Body of pancreas (tissue), 4 donors: Measurements from ENCODE around the gene ING5. TPM values are rescaled to one million over a fixed set of nuclear protein-coding genes. Genes with fewer than 3 reads are reported as not detected.
A peak's percentile ranks its signal among the peaks of the same experiment; 100 is the strongest.

Experiments used
- ATAC-seq: fragments of 150-250 bp; one replicate; pipeline ENCODE4 v1.9.1; 2016
- DNase-seq, 4 donors: peaks; one replicate each; pipeline ENCODE4 v3.0.0-alpha.2; 2019
- H3K27ac ChIP-seq, 4 donors: fragments of 200-600 bp; sonication (generic); 1 replicate in 3 of 4; 2 replicates in 1 of 4; pipeline versions ENCODE4 v1.5.1 to v1.6.1; 2016 to 2019; ENCODE audit warnings: mild to moderate bottlenecking in 1 of 4, mixed read lengths in 1 of 4, moderate library complexity in 1 of 4
- H3K27me3 ChIP-seq, 2 donors: fragments of 200-600 bp; sonication (generic); one replicate each; pipeline ENCODE4 v1.6.0; 2016; ENCODE audit warnings: mild to moderate bottlenecking in 1 of 2
- H3K36me3 ChIP-seq, 2 donors: fragments of 200-600 bp; sonication (generic); replicated peaks in 1 of 2; 2 replicates each; pipeline ENCODE4 v1.5.1; 2016; ENCODE audit warnings: low read depth in 2 of 2; ENCODE audit not compliant: insufficient read depth in 1 of 2
- H3K4me1 ChIP-seq: fragments of 200-600 bp; sonication (generic); one replicate; pipeline ENCODE4 v1.6.0; 2016
- H3K4me3 ChIP-seq, 2 donors: fragments of 200-600 bp; sonication (generic); 1 replicate in 1 of 2; 2 replicates in 1 of 2; pipeline ENCODE4 v1.5.1; 2016 to 2019
- H3K9me3 ChIP-seq, 3 donors: fragments of 200-600 bp; sonication (generic); 1 replicate in 2 of 3; 2 replicates in 1 of 3; pipeline ENCODE4 v1.5.1; 2016
- CTCF ChIP-seq, 7 experiments: fragments of 450-650 bp in 4 of 7; fragments of 200-600 bp in 3 of 7; sonication (generic) in 3 of 7; IDR thresholded peaks; one replicate each; pipeline ENCODE4 v1.5.1; 2016 to 2019; ENCODE audit warnings: antibody characterized with exemption in 7 of 7
- POLR2A ChIP-seq, 3 donors: fragments of 450-650 bp; IDR thresholded peaks; one replicate each; pipeline ENCODE4 v1.6.1; 2016; ENCODE audit warnings: antibody characterized with exemption in 3 of 3, mild to moderate bottlenecking in 2 of 3
- WGBS, 2 donors: methylation state at CpG; one replicate each; pipeline ENCODE4 v1.1.5; 2017; 5-methylcytosine and 5-hydroxymethylcytosine counted together
- intact Hi-C: fragments of 100-400 bp; cut with DNase I; formaldehyde crosslinking; loops from one replicate; pipeline ENCODE4 v1.15.1; 2023
- total RNA-seq, 2 donors: library from RNA; depleted of rRNA; stranded (reverse); fragments of >200 nt; gene quantifications; one replicate each; pipeline ENCODE4 v1.1.0, GENCODE V29; 2016

The ING5 gene
- total RNA-seq, 2 donors from 2014 or later, result 28.5 to 89.0 TPM

GRCh38 chr2:241702155-241703031 is 554 bp downstream of the ING5 start:
- DNase-seq, result peak; percentile 86 to 92 (median 88)
- TF ChIP-seq POLR2A (IDR thresholded peaks at IDR 0.05) (peak in 1 of 3 donors; percentile 30), CTCF (IDR thresholded peaks at IDR 0.05) (peak; percentile 20 to 64 (median 58))
- peak; percentile 83 for ATAC-seq
- H3K27me3 ChIP-seq, result no peaks in the 10 kb centered on the region
- H3K9me3 ChIP-seq, result no peaks in the 10 kb centered on the region
- peaks cover 21% of the 10 kb centered on the region for H3K4me1 ChIP-seq
- H3K27ac ChIP-seq, result peak overlapping the region; percentile 86 to 100 (median 98)
- intact Hi-C loops, result no loop called here
- peaks cover 0 to 10% of the 10 kb centered on the region in 2 donors for H3K36me3 ChIP-seq
- peak overlapping the region; percentile 52 to 80 for H3K4me3 ChIP-seq
- 1% methylated on average over 58 of the region's 98 CpGs; no CpG with 5 or more reads in 1 of the 2 donors for WGBS, 2 donors

GRCh38 chr2:241703032-241703604 is 1.3 kb downstream of the ING5 start:
- no peaks in the 10 kb centered on the region for H3K9me3 ChIP-seq
- intact Hi-C loops, result no loop called here
- TF ChIP-seq CTCF (IDR thresholded peaks at IDR 0.05) (no peak), POLR2A (IDR thresholded peaks at IDR 0.05) (no peak)
- peak overlapping the region; percentile 52 to 80 for H3K4me3 ChIP-seq
- 43 to 56% methylated on average over 8 to 11 of the region's 11 CpGs for WGBS, 2 donors
- H3K36me3 ChIP-seq, result peaks cover 0 to 11% of the 10 kb centered on the region in 2 donors
- H3K4me1 ChIP-seq, result peaks cover 21% of the 10 kb centered on the region
- DNase-seq, result peak in 2 of 4 donors; percentile 23 to 44
- H3K27ac ChIP-seq, result peak overlapping the region; percentile 86 to 100 (median 98)
- no peak for ATAC-seq
- no peaks in the 10 kb centered on the region for H3K27me3 ChIP-seq

- Histone ChIP-seq H3K27ac (no peak overlapping the region), H3K9me3 (no peaks in the 10 kb centered on the region), H3K4me3 (no peak overlapping the region), H3K4me1 (peaks cover 13% of the 10 kb centered on the region), H3K27me3 (no peaks in the 10 kb centered on the region), H3K36me3 (peaks cover 9 to 21% of the 10 kb centered on the region in 2 donors)
- WGBS, 2 donors, result 92 to 99% methylated on average over 6 of the region's 6 CpGs
- intact Hi-C loops, result no loop called here
- no peak for ATAC-seq
- TF ChIP-seq CTCF (IDR thresholded peaks at IDR 0.05) (no peak), POLR2A (IDR thresholded peaks at IDR 0.05) (no peak)
- no peak for DNase-seq
Observed at GRCh38 chr2:241706537-241706936, 4.7 kb downstream of the ING5 start.

- ATAC-seq (no peak), DNase-seq (no peak)
- intact Hi-C loops, result no loop called here
Observed at GRCh38 chr2:241708879-241709278, 7.0 kb downstream of the ING5 start.

More at GRCh38 chr2:241708879-241709278, 7.0 kb downstream of the ING5 start:
- Histone ChIP-seq H3K9me3 (no peaks in the 10 kb centered on the region), H3K4me1 (peaks cover under 1% of the 10 kb centered on the region), H3K27ac (no peak overlapping the region), H3K4me3 (no peak overlapping the region), H3K36me3 (peaks cover 15 to 32% of the 10 kb centered on the region in 2 donors), H3K27me3 (no peaks in the 10 kb centered on the region)
- WGBS, 2 donors, result 85 to 87% methylated on average over 10 of the region's 10 CpGs
- TF ChIP-seq POLR2A (IDR thresholded peaks at IDR 0.05) (no peak), CTCF (IDR thresholded peaks at IDR 0.05) (no peak)
